Keratinocyte (primary cell): ENCODE results near the gene MAML2.

ENCODE experiments used
- CTCF ChIP-seq, 3 experiments: IDR thresholded peaks in 1 of 3; conservative IDR thresholded peaks in 1 of 3; optimal IDR thresholded peaks in 1 of 3; 2 replicates in 2 of 3; 3 replicates in 1 of 3; pipeline versions ENCODE3 to v1.5.1; 2011; ENCODE audit warnings: low read length in 3 of 3, mild to moderate bottlenecking in 3 of 3, moderate library complexity in 2 of 3, control low read depth in 1 of 3, inconsistent platforms in 1 of 3; ENCODE audit not compliant: insufficient read depth in 2 of 3; ENCODE audit errors: extremely low read depth in 1 of 3
- EZH2 ChIP-seq: IDR thresholded peaks from one replicate; pipeline ENCODE4 v1.6.1; 2012; ENCODE audit warnings: inconsistent platforms, mild to moderate bottlenecking, low read length, moderate library complexity

GRCh38 chr11:96318850-96319249, 24.1 kb downstream of the MAML2 start:
- no peak for TF ChIP-seq CTCF (optimal IDR thresholded peaks at IDR 0.05 in 1 of 3, IDR thresholded peaks at IDR 0.05 in 1 of 3, conservative IDR thresholded peaks at IDR 0.05 in 1 of 3; ENCODE audit: extremely low read depth in 1 of 3, insufficient read depth in 2 of 3, low read length in 3 of 3)
- no peak for TF ChIP-seq EZH2
